Astrocyte (in vitro differentiated cells and primary cell): Measurements from ENCODE around the gene AP2B1.

Experiments
- EZH2 ChIP-seq: IDR thresholded peaks from 2 replicates; pipeline ENCODE4 v1.6.1; 2012; ENCODE audit warnings: mild to moderate bottlenecking, low read length, inconsistent platforms; ENCODE audit not compliant: insufficient read depth
- TF ChIP-seq, protein P1 (sequence below): IDR thresholded peaks from 2 replicates; pipeline ENCODE4 v1.5.1; 2011; ENCODE audit warnings: low read depth, mild to moderate bottlenecking, inconsistent platforms, low read length, moderate library complexity; ENCODE audit not compliant: insufficient read depth

DNA sequence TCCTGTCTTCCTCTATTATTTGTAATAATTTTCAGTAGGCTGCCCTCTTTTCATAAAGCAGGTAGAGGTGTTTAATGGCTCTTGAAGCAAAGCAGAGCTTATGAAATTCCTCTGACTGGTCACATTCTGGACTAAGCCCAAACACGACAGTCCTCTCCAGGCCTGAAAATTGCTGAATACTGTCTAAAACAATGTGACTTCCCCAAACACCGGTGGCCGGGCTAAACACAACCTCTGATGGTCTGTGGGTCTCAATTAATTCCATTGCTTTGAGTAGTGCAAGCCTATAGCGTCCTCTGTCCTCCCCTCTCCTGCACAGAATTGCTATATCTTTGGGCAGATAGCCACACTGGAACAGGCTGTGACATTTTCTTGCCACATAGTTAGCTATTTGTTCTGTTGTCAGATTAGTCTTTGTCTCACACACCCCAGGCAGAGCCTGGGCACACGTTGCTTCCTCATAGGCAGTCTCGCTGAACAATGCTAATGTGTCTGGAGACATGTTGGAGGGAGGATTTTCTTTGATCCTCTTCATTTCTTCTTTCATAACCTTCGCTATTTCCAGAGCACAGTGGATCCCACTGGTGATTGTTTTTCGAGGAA lies 38.8 kb upstream of the AP2B1 start:
- TF ChIP-seq, protein P1, sequence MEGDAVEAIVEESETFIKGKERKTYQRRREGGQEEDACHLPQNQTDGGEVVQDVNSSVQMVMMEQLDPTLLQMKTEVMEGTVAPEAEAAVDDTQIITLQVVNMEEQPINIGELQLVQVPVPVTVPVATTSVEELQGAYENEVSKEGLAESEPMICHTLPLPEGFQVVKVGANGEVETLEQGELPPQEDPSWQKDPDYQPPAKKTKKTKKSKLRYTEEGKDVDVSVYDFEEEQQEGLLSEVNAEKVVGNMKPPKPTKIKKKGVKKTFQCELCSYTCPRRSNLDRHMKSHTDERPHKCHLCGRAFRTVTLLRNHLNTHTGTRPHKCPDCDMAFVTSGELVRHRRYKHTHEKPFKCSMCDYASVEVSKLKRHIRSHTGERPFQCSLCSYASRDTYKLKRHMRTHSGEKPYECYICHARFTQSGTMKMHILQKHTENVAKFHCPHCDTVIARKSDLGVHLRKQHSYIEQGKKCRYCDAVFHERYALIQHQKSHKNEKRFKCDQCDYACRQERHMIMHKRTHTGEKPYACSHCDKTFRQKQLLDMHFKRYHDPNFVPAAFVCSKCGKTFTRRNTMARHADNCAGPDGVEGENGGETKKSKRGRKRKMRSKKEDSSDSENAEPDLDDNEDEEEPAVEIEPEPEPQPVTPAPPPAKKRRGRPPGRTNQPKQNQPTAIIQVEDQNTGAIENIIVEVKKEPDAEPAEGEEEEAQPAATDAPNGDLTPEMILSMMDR: no peak
- TF ChIP-seq EZH2: no peak
